B cell (primary cell): ENCODE measurements around the gene RABL2B. TPM values are rescaled to one million over a fixed set of nuclear protein-coding genes. Genes with fewer than 3 reads are reported as not detected.

Experiments
- ATAC-seq: fragments of 200-7000 bp; cut with Tn5 transposase; one replicate; pipeline ENCODE4 v1.10.0; 2021; ENCODE audit warnings: low read depth, mild to moderate bottlenecking, moderate number of reproducible peaks, moderate library complexity
- CTCF ChIA-PET: fragments of 350-600 bp; sonication (Branson Sonifier 250); formaldehyde crosslinking; loops from one replicate; lab custom pipeline; 2021; ENCODE audit warnings: antibody characterized with exemption, inconsistent platforms; lab: Charles Lee
- POLR2A ChIA-PET: fragments of 350-600 bp; sonication (Branson Sonifier 250); formaldehyde crosslinking; loops from one replicate; lab custom pipeline; 2021; ENCODE audit warnings: antibody characterized with exemption; lab: Charles Lee
- DNase-seq: peaks from one replicate; pipeline ENCODE4 v3.0.0; 2013
- H2AFZ ChIP-seq: 2 replicates; pipeline ENCODE4 v1.6.1; 2012; ENCODE audit warnings: mild to moderate bottlenecking, low read depth, low read length; ENCODE audit not compliant: insufficient read depth, poor library complexity, severe bottlenecking
- H3K27ac ChIP-seq, 2 donors: 1 replicate in 1 of 2; 2 replicates in 1 of 2; pipeline ENCODE4 v1.5.1; 2012 to 2013; ENCODE audit warnings: low read length in 2 of 2, mild to moderate bottlenecking in 2 of 2, moderate library complexity in 1 of 2
- H3K27me3 ChIP-seq, 4 experiments: fragments of 200-600 bp in 1 of 4; sonication (generic) in 1 of 4; replicated peaks in 1 of 4; 1 replicate in 2 of 4; 2 replicates in 2 of 4; pipeline versions ENCODE4 v1.6.1 to v1.7.0; 2013 to 2016; ENCODE audit warnings: low read length in 3 of 4, mild to moderate bottlenecking in 2 of 4, mixed read lengths in 1 of 4, moderate library complexity in 1 of 4; ENCODE audit not compliant: insufficient read depth in 4 of 4, control insufficient read depth in 3 of 4; ENCODE audit errors: control extremely low read depth in 1 of 4
- H3K36me3 ChIP-seq, 2 experiments: replicated peaks in 1 of 2; 1 replicate in 1 of 2; 2 replicates in 1 of 2; pipeline versions ENCODE4 v1.6.1 to v1.7.1; 2013; ENCODE audit warnings: low read length in 1 of 2; ENCODE audit not compliant: insufficient read depth in 2 of 2, control insufficient read depth in 1 of 2; ENCODE audit errors: control extremely low read depth in 1 of 2, extremely low read depth in 1 of 2
- H3K4me1 ChIP-seq, 2 donors: fragments of 200-600 bp in 1 of 2; sonication (generic) in 1 of 2; 1 replicate in 1 of 2; 2 replicates in 1 of 2; pipeline versions ENCODE4 v1.5.1 to v1.6.1; 2013 to 2017; ENCODE audit warnings: low read length in 2 of 2; ENCODE audit not compliant: control insufficient read depth in 2 of 2, insufficient read depth in 2 of 2
- H3K4me2 ChIP-seq: replicated peaks from 2 replicates; pipeline ENCODE3; 2012; ENCODE audit warnings: mild to moderate bottlenecking, low read depth, low read length; ENCODE audit not compliant: poor library complexity, severe bottlenecking
- H3K4me3 ChIP-seq, 5 experiments: fragments of 200-600 bp in 1 of 5; sonication (generic) in 1 of 5; 1 replicate in 3 of 5; 2 replicates in 2 of 5; pipeline versions ENCODE4 v1.5.1 to v1.7.0; 2011 to 2016; ENCODE audit warnings: low read length in 4 of 5, mild to moderate bottlenecking in 4 of 5, low read depth in 2 of 5, control low read depth in 1 of 5, moderate library complexity in 1 of 5; ENCODE audit not compliant: insufficient read depth in 1 of 5; ENCODE audit errors: control extremely low read depth in 1 of 5, extremely low read depth in 1 of 5
- H3K79me2 ChIP-seq: fragments of 200-600 bp; sonication (generic); one replicate; pipeline ENCODE4 v1.6.0; 2016; ENCODE audit warnings: low read length; ENCODE audit not compliant: control insufficient read depth, insufficient read depth
- H3K9ac ChIP-seq: fragments of 200-600 bp; sonication (generic); 2 replicates; pipeline ENCODE4 v1.6.1; 2017; ENCODE audit warnings: mild to moderate bottlenecking, low read length, moderate library complexity
- H3K9me3 ChIP-seq, 3 donors: one replicate each; pipeline versions ENCODE4 v1.6.1 to v1.7.1; 2013; ENCODE audit warnings: low read length in 2 of 3; ENCODE audit not compliant: control insufficient read depth in 2 of 3, insufficient read depth in 1 of 3; ENCODE audit errors: control extremely low read depth in 1 of 3
- H4K20me1 ChIP-seq: 2 replicates; pipeline ENCODE4 v1.6.0; 2012; ENCODE audit warnings: mild to moderate bottlenecking, low read length; ENCODE audit not compliant: insufficient read depth, control insufficient read depth, poor library complexity, severe bottlenecking
- H3K27ac Mint-ChIP-seq: one replicate; pipeline ENCODE4 v1.8.0; 2021; ENCODE audit warnings: mixed read lengths
- H3K27me3 Mint-ChIP-seq: one replicate; pipeline ENCODE4 v1.8.0; 2021; ENCODE audit warnings: mixed read lengths
- H3K4me1 Mint-ChIP-seq: one replicate; pipeline ENCODE4 v1.8.0; 2021; ENCODE audit warnings: mixed read lengths
- H3K4me3 Mint-ChIP-seq: one replicate; pipeline ENCODE4 v1.8.0; 2021; ENCODE audit warnings: mixed read lengths
- H3K9me3 Mint-ChIP-seq: one replicate; pipeline ENCODE4 v1.8.0; 2022; ENCODE audit warnings: mixed read lengths; ENCODE audit not compliant: insufficient read depth
- EZH2 ChIP-seq: IDR thresholded peaks from 2 replicates; pipeline ENCODE4 v1.6.1; 2012; ENCODE audit warnings: borderline replicate concordance, low read depth, mild to moderate bottlenecking, moderate library complexity, low read length; ENCODE audit not compliant: insufficient read depth, poor library complexity, severe bottlenecking
- WGBS: methylation state at CpG from one replicate; pipeline ENCODE4 v1.1.5; 2013; ENCODE audit warnings: missing lambda C conversion rate; ENCODE audit not compliant: insufficient coverage; 5-methylcytosine and 5-hydroxymethylcytosine counted together
- intact Hi-C: fragments of 100-400 bp; cut with micrococcal nuclease; formaldehyde crosslinking; loops from one replicate; pipeline ENCODE4 v1.10.0; 2022
- polyA plus RNA-seq: library from polyadenylated mRNA; depleted of rRNA; stranded (reverse); fragments of >200 nt; gene quantifications from 2 replicates; pipeline ENCODE4 v1.2.3, GENCODE V29; 2012
- total RNA-seq, 2 donors: library from RNA; stranded (reverse); fragments of 120-200 nt in 1 of 2; gene quantifications; 1 replicate in 1 of 2; 2 replicates in 1 of 2; pipeline versions ENCODE4 v1.2.3 to v1.2.4, GENCODE V29; 2013 to 2022
- TF ChIP-seq, protein P1 (sequence below): fragments of 200-600 bp; IDR thresholded peaks from one replicate; pipeline ENCODE4 v1.8.0; 2022; ENCODE audit warnings: antibody characterized with exemption, mild to moderate bottlenecking

The RABL2B gene
- total and polyA plus RNA-seq, 2 donors (not counting 1 experiment from before 2014, with no cell fraction given): 93.1 to 99.0 TPM

GRCh38 chr22:50728523-50728931 is 54.9 kb downstream of the RABL2B start:
- H3K4me1 ChIP-seq: peaks cover 8 to 10% of the 10 kb centered on the region in 2 donors
- H3K4me3 ChIP-seq: no peak overlapping the region
- H3K79me2 ChIP-seq: no peaks in the 10 kb centered on the region
- H2AFZ ChIP-seq: no peak overlapping the region
- no peaks in the 10 kb centered on the region for H3K36me3 ChIP-seq
- ChIA-PET CTCF (no interaction called here), POLR2A (no interaction called here)
- Mint-ChIP-seq H3K9me3 (no peaks in the 10 kb centered on the region), H3K27ac (no peak overlapping the region), H3K27me3 (peaks cover 3% of the 10 kb centered on the region), H3K4me3 (no peak overlapping the region), H3K4me1 (peaks cover 14% of the 10 kb centered on the region)
- no peak for DNase-seq
- TF ChIP-seq, protein P1, sequence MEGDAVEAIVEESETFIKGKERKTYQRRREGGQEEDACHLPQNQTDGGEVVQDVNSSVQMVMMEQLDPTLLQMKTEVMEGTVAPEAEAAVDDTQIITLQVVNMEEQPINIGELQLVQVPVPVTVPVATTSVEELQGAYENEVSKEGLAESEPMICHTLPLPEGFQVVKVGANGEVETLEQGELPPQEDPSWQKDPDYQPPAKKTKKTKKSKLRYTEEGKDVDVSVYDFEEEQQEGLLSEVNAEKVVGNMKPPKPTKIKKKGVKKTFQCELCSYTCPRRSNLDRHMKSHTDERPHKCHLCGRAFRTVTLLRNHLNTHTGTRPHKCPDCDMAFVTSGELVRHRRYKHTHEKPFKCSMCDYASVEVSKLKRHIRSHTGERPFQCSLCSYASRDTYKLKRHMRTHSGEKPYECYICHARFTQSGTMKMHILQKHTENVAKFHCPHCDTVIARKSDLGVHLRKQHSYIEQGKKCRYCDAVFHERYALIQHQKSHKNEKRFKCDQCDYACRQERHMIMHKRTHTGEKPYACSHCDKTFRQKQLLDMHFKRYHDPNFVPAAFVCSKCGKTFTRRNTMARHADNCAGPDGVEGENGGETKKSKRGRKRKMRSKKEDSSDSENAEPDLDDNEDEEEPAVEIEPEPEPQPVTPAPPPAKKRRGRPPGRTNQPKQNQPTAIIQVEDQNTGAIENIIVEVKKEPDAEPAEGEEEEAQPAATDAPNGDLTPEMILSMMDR: no peak
- TF ChIP-seq EZH2: no peak
- no peak overlapping the region for H3K27ac ChIP-seq
- H3K4me2 ChIP-seq: no peak overlapping the region
- intact Hi-C loops: no loop called here
- ATAC-seq: no peak
- H4K20me1 ChIP-seq: no peaks in the 10 kb centered on the region
- H3K27me3 ChIP-seq: no peaks in the 10 kb centered on the region
- H3K9me3 ChIP-seq: no peaks in the 10 kb centered on the region
- WGBS: 71% methylated on average over 1 of the region's 2 CpGs
- H3K9ac ChIP-seq: no peak overlapping the region

- H3K27ac Mint-ChIP-seq: peak overlapping the region; percentile 10
- no peak overlapping the region for H3K9ac ChIP-seq
- TF ChIP-seq EZH2: no peak
- TF ChIP-seq, protein P1: no peak
These were observed 55.5 kb downstream of the RABL2B start for GRCh38 chr22:50727678-50728522.

More at GRCh38 chr22:50727678-50728522, 55.5 kb downstream of the RABL2B start:
- Mint-ChIP-seq H3K4me3 (no peak overlapping the region), H3K27me3 (peaks cover 3% of the 10 kb centered on the region), H3K4me1 (peaks cover 14% of the 10 kb centered on the region), H3K9me3 (no peaks in the 10 kb centered on the region)
- 88% methylated on average over 23 of the region's 23 CpGs for WGBS
- no peak for ATAC-seq
- H3K4me2 ChIP-seq: no peak overlapping the region
- H3K79me2 ChIP-seq: no peaks in the 10 kb centered on the region
- H3K27ac ChIP-seq: no peak overlapping the region
- ChIA-PET POLR2A (no interaction called here), CTCF (no interaction called here)
- intact Hi-C loops: no loop called here
- no peak overlapping the region for H2AFZ ChIP-seq
- no peaks in the 10 kb centered on the region for H3K27me3 ChIP-seq
- H3K36me3 ChIP-seq: no peaks in the 10 kb centered on the region
- DNase-seq: no peak
- no peaks in the 10 kb centered on the region for H4K20me1 ChIP-seq
- no peak overlapping the region for H3K4me3 ChIP-seq
- peaks cover 8 to 12% of the 10 kb centered on the region in 2 donors for H3K4me1 ChIP-seq
- no peaks in the 10 kb centered on the region for H3K9me3 ChIP-seq
